H1 (cell line): ENCODE measurements around the gene SIRT3. TPM values are rescaled to one million over a fixed set of nuclear protein-coding genes. Genes with fewer than 3 reads are reported as not detected.

Experiments used
- ASH2L ChIP-seq: fragments of 200-600, 300-600 bp; sonication (generic); IDR thresholded peaks from one replicate; pipeline ENCODE4 v1.7.1; 2017; ENCODE audit warnings: low read length
- MAFK ChIP-seq: IDR thresholded peaks from 2 replicates; pipeline ENCODE4 v1.6.1; 2012; ENCODE audit warnings: low read depth, mild to moderate bottlenecking, improper control_type of control experiment, low read length
- POU5F1 ChIP-seq: IDR thresholded peaks from 2 replicates; pipeline ENCODE4 v1.6.1; 2011; ENCODE audit warnings: low read depth, mild to moderate bottlenecking, low read length, moderate library complexity
- RBBP5 ChIP-seq: IDR thresholded peaks from 2 replicates; pipeline ENCODE4 v1.7.1; 2012; ENCODE audit warnings: low read depth, mild to moderate bottlenecking, inconsistent platforms, low read length, moderate library complexity, borderline replicate concordance
- RXRA ChIP-seq: IDR thresholded peaks from 2 replicates; pipeline ENCODE4 v1.6.1; 2011; ENCODE audit warnings: low read depth, mild to moderate bottlenecking, low read length, moderate library complexity; ENCODE audit not compliant: insufficient read depth
- TAF1 ChIP-seq: IDR thresholded peaks from 2 replicates; pipeline ENCODE4 v1.6.1; 2011; ENCODE audit warnings: mild to moderate bottlenecking, low read depth, low read length
- polyA plus RNA-seq, 7 experiments: library from polyadenylated mRNA; depleted of rRNA in 3 of 7; stranded (reverse) in 5 of 7; unstranded in 2 of 7; fragments of >200 nt in 5 of 7; fragments of 200-250 nt in 2 of 7; gene quantifications; 1 replicate in 5 of 7; 2 replicates in 1 of 7; 4 replicates in 1 of 7; pipeline versions ENCODE4 v1.2.1 to v1.2.3, GENCODE V29; 2011 to 2013; ENCODE audit warnings: missing spikeins in 2 of 7, mixed read lengths in 2 of 7
- total RNA-seq: library from RNA; stranded (reverse); fragmentation: NEBNext Ultra II Directional; extraction: Animal tissue kit (Norgen Biotek cat#: 25700); gene quantifications from 2 replicates; pipeline ENCODE4 v1.2.1, GENCODE V29; 2021
- TF ChIP-seq, protein P1 (sequence below): fragments of 300-600 bp; sonication (generic); IDR thresholded peaks from 2 replicates; pipeline ENCODE4 v1.7.1; 2012; ENCODE audit warnings: low read length, moderate library complexity, mild to moderate bottlenecking, inconsistent platforms; ENCODE audit not compliant: insufficient replicate concordance

Gene SIRT3
- total and polyA plus RNA-seq, 2 of the 8 experiments (the other 6 are each of a cell fraction or from before 2014, with no cell fraction given), result 14.3 to 21.6 TPM

DNA sequence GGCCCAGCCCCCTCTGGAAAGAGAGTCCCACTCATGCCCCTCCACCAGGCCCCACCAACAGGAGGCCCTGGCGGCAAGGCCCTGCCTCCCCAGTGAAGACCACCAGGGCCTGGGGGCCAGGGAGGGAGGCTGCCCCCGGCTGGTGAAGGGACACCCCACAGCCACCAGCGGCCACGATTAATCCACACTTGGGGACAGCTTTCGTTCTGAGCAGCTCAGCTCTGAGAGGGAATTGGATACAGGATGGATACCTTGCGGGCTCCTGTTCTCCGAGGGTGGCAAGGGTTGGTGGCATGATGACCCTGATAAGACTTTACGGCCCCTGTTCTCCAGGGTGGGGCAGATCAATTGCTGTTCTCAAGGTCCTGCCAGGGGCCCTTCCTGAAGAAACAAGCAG lies 35.2 kb upstream of the SIRT3 start (continued):
- TF ChIP-seq RXRA (no peak), POU5F1 (no peak), RBBP5 (no peak), ASH2L (no peak), MAFK (no peak), TAF1 (no peak)
- TF ChIP-seq, protein P1, sequence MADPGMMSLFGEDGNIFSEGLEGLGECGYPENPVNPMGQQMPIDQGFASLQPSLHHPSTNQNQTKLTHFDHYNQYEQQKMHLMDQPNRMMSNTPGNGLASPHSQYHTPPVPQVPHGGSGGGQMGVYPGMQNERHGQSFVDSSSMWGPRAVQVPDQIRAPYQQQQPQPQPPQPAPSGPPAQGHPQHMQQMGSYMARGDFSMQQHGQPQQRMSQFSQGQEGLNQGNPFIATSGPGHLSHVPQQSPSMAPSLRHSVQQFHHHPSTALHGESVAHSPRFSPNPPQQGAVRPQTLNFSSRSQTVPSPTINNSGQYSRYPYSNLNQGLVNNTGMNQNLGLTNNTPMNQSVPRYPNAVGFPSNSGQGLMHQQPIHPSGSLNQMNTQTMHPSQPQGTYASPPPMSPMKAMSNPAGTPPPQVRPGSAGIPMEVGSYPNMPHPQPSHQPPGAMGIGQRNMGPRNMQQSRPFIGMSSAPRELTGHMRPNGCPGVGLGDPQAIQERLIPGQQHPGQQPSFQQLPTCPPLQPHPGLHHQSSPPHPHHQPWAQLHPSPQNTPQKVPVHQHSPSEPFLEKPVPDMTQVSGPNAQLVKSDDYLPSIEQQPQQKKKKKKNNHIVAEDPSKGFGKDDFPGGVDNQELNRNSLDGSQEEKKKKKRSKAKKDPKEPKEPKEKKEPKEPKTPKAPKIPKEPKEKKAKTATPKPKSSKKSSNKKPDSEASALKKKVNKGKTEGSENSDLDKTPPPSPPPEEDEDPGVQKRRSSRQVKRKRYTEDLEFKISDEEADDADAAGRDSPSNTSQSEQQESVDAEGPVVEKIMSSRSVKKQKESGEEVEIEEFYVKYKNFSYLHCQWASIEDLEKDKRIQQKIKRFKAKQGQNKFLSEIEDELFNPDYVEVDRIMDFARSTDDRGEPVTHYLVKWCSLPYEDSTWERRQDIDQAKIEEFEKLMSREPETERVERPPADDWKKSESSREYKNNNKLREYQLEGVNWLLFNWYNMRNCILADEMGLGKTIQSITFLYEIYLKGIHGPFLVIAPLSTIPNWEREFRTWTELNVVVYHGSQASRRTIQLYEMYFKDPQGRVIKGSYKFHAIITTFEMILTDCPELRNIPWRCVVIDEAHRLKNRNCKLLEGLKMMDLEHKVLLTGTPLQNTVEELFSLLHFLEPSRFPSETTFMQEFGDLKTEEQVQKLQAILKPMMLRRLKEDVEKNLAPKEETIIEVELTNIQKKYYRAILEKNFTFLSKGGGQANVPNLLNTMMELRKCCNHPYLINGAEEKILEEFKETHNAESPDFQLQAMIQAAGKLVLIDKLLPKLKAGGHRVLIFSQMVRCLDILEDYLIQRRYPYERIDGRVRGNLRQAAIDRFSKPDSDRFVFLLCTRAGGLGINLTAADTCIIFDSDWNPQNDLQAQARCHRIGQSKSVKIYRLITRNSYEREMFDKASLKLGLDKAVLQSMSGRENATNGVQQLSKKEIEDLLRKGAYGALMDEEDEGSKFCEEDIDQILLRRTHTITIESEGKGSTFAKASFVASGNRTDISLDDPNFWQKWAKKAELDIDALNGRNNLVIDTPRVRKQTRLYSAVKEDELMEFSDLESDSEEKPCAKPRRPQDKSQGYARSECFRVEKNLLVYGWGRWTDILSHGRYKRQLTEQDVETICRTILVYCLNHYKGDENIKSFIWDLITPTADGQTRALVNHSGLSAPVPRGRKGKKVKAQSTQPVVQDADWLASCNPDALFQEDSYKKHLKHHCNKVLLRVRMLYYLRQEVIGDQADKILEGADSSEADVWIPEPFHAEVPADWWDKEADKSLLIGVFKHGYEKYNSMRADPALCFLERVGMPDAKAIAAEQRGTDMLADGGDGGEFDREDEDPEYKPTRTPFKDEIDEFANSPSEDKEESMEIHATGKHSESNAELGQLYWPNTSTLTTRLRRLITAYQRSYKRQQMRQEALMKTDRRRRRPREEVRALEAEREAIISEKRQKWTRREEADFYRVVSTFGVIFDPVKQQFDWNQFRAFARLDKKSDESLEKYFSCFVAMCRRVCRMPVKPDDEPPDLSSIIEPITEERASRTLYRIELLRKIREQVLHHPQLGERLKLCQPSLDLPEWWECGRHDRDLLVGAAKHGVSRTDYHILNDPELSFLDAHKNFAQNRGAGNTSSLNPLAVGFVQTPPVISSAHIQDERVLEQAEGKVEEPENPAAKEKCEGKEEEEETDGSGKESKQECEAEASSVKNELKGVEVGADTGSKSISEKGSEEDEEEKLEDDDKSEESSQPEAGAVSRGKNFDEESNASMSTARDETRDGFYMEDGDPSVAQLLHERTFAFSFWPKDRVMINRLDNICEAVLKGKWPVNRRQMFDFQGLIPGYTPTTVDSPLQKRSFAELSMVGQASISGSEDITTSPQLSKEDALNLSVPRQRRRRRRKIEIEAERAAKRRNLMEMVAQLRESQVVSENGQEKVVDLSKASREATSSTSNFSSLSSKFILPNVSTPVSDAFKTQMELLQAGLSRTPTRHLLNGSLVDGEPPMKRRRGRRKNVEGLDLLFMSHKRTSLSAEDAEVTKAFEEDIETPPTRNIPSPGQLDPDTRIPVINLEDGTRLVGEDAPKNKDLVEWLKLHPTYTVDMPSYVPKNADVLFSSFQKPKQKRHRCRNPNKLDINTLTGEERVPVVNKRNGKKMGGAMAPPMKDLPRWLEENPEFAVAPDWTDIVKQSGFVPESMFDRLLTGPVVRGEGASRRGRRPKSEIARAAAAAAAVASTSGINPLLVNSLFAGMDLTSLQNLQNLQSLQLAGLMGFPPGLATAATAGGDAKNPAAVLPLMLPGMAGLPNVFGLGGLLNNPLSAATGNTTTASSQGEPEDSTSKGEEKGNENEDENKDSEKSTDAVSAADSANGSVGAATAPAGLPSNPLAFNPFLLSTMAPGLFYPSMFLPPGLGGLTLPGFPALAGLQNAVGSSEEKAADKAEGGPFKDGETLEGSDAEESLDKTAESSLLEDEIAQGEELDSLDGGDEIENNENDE, result no peak
